HG02759 (cell line): ENCODE measurements around the gene COL5A2.

Experiments
- ATAC-seq: cut with Tn5 transposase; IDR thresholded peaks from one replicate; pipeline ENCODE4 v1.9.1; 2021; ENCODE audit warnings: mild to moderate bottlenecking, moderate library complexity; ENCODE audit not compliant: unreplicated experiment

The COL5A2 gene

GRCh38 chr2:189057316-189057715 lies 122.2 kb downstream of the COL5A2 start:
- ATAC-seq: no peak

- ATAC-seq: no peak
Observed at GRCh38 chr2:189056200-189057106, 123.1 kb downstream of the COL5A2 start.

DNA sequence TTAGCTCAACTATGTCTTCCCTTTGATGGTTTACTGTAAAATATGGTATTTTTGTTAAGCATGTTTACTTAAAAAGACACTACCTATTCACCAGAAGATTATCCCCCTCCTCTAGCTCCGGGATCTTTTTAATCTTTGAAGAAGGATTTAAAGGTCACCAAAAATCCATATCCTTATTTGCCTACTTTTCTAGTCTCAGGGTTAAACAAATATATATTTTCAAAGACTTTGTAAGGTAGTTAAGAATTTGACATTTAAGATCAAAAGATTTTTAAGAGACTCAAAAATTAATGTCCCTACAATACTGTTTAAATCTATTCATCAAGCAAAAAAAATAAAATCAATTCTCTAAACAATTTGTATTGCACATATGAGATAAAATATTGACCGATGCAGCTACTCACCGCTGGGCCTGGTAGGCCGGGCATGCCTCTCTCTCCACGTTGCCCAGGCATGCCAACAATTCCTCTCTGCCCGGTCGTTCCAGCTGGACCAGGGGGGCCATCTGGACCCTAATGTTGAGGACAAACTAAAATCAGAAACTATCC lies 129.3 kb downstream of the COL5A2 start:
- ATAC-seq: no peak

GRCh38 chr2:189049709-189050164 lies 129.8 kb downstream of the COL5A2 start:
- ATAC-seq: no peak

DNA sequence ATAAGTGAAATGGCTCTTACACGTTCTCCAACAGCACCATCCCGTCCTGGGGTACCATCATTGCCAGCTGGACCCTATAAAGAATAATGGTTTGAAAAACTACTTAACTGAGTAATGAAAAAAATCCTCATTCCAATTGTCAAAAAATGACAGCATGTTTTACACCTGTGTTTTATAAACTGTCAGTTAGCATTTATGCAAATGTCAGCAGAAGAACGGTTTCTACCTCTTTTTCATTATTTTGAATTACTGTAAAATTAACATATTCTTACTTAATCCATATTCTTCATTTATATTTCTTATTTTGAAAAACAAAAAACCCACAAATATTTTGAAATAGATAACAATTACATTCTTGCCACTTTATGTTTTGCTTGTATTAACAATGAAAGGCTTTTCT lies 131.4 kb downstream of the COL5A2 start:
- ATAC-seq: no peak

DNA sequence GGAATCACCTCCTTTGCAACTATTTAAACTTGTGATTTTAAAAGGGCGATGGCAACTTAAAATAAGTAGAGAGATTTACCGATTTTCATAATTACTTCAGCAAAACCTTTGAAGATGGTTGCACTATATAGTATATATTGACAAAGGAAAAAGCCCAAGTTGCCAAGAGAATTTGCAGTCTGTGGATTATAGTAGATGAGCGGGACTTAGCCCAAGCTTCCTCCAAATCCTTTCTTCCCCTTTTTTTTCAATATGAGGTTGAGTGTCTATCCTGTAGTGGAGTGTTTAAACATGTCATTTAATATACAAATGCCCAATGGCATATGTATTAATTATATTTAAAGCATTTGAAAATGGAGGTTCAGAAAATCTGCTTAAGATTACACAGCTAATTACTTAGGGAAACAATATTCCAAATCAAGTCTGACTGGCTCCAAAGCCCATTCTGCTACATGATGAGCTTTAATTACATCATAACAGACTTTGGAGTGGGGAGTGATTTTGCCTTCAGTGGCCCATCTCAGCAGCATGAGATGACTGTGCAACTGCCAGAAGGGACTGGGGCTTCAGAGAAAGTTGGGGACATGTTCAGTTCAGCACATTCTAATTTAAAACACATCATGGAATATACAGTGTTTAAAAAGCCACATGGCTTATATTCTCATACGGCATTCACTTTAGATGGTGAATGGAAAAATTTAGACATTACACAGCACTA lies 132.2 kb downstream of the COL5A2 start:
- ATAC-seq: no peak

- ATAC-seq: no peak
Observed at GRCh38 chr2:189046320-189046719, 133.2 kb downstream of the COL5A2 start.

GRCh38 chr2:189045836-189046235 lies 133.7 kb downstream of the COL5A2 start:
- no peak for ATAC-seq

GRCh38 chr2:189037518-189037917 lies 142.0 kb downstream of the COL5A2 start:
- ATAC-seq: no peak

DNA sequence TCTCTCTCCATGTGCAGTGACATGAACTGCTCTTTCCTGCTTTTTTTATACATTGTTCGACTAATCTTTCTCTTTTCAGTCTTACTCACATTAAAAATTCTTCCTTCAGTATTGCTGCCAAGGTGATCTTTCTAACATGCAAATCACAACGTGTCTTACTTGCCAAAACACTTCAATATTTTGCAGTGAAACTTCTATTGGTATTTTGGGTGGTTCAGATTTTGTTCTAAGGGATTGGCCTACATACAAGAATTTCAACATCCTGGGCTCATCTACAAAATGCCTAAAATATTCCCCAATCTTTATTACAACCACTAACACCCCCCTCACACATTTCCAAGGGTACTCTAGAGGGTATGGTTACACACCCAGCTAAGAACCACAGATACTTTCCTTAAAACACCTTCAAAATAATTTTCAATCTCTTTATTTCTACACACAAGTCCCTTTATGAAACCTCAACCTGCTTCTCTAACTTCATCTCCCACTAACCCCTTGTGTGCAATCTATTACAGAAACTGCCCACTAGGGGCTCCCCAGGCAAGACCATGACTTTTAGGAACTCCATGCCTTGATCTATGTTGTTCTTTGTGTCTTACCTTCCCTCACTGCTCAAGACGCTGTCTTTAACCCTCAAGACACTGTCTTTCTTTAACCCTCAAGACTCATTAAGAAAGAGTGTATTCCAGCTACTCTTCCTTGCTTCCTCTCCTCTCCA lies 154.5 kb downstream of the COL5A2 start:
- ATAC-seq: peak; percentile 90

GRCh38 chr2:189022492-189022891 lies 157.1 kb downstream of the COL5A2 start:
- no peak for ATAC-seq

DNA sequence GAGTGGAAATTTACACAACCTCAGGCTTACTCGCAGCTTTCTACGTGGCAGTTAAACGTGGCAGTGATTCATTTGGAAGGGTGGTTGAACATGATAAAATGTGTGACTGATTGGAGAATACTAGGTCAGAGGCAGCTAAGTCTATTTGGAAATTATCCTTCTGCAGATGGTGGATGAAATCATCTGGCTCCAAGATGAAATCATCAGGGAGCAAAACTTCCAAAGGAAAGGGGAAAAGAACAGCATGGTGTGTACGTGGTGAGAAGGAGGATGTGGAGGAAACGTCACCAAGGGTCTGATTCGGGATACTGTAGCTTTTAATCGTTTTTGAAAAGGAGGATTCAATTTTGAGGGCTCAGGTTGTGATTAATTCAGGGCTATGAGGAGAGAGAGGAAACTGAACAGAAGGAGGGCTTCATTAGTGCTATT lies 157.5 kb downstream of the COL5A2 start:
- ATAC-seq: no peak

DNA sequence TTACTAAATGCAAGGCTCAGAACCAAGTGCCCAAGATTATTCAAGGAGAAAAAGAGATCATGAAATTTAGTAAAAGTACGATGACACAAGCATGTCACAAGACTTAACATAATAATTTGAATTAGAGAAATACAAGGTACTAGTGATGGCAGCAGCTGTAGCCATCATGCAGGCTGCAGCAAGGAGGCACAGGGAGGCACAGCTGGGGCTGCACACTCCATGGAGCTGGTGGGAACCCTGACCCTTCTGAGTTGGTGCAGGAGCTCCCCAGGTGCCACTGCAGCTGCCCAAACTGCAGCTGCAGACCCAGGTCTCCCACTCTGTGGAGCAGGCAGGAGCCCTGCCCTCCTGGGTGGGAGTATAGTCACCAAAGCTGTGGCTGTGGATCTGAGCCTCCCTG lies 159.4 kb downstream of the COL5A2 start:
- no peak for ATAC-seq

GRCh38 chr2:189018631-189019030 lies 160.9 kb downstream of the COL5A2 start:
- ATAC-seq: no peak

GRCh38 chr2:189016311-189016861 lies 163.2 kb downstream of the COL5A2 start:
- no peak for ATAC-seq

DNA sequence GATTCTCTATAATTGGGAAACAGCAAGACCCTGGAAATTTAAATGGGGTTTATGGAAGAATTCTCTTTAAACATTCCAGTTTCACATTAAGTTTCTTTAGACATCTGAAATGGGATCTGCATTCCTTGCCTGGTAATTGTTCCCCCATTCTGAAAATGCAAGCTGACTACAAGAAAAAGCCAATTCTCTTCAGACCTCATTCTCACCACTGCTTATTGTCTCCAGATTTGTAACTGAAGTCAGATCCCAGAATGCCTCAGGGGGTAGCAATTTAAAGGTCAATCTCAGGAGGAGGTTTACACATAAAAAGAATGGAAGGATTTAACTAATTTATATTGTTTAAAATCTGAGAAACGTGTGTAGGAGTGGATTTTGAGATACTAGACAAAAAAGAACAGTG lies 164.2 kb downstream of the COL5A2 start:
- ATAC-seq: no peak

DNA sequence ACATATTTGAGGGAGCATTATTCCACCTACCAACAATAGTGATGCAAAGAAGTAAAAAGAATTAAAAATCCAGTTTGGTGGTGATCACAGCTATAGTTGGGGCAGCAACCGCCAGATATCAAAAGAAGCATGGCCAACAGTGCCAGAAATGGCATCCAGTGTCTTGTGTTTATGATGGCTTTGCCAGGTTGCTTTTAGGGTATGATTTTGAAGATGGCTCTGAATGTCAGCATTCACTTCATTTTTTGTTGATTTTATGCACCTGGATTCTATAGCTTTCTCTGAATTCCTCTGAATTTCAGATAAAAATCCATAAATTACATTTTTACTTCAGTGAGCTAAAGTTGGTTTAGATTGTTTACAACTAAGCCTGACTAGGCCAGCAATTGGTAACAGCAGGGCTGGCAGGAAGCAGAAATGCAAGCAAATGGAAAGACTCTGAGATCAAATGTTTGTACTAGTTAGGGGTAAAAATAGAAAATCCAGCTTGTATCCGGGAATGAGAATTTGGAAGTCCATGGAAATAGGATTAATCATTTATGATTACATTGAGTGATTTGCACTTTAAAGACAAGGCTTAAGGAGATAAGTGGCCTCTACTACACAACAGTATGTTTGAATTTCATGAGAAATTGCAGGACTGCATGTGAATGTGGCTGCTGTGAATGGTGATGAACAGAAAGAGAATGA lies 165.0 kb downstream of the COL5A2 start:
- no peak for ATAC-seq

DNA sequence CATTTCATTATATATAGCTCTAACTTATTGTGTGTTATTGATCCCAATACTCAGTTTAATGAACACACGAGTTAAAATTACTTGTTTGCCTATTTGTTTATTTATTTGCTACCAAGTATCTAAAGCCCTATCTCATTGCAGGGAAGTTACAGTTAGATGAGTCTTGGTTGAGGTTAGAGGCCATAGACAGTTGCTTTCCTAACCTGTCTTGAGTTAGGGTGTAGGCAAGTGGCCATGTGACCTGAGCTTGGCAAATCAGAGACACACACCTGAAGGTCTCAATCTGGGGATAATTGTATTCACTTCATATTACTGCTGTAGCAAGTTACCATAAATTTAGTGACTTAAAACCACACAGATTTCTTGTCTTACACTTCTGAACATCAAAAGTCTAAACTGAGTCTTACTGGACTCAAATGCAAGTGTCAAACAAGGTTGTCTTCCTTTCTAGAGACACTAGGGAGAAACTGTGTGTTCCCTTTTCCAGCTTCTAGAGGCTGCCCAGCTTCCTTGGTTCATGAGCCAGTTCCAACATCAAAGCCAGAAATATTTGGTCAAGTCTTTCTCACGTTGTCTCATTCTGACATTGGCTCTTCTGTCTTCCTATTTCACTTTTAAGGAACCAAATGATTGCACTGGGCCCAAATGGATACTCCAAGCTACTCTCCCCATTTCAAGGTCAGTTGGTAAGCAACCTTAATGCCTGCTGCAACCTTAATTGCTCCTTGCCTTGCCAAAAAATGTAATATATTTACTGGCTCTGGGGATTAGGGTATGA lies 165.7 kb downstream of the COL5A2 start:
- no peak for ATAC-seq

GRCh38 chr2:189013031-189013430 lies 166.5 kb downstream of the COL5A2 start:
- ATAC-seq: no peak
